Smooth muscle cell (in vitro differentiated cells): ENCODE results near the gene MAML1. TPM values are rescaled to one million over a fixed set of nuclear protein-coding genes. Genes with fewer than 3 reads are reported as not detected.

Experiments used
- DNase-seq: peaks from one replicate; lab custom pipeline; 2025; ENCODE audit not compliant: unreplicated experiment; lab: John Stamatoyannopoulos, UW
- H2AFZ ChIP-seq: fragments of 200-600 bp; sonication (generic); 2 replicates; pipeline ENCODE4 v1.6.0; 2016; ENCODE audit warnings: antibody characterized with exemption, low read depth, mild to moderate bottlenecking
- H3F3A ChIP-seq: fragments of 200-600 bp; sonication (generic); 2 replicates; pipeline ENCODE4 v1.6.0; 2017; ENCODE audit warnings: antibody characterized with exemption, low read depth
- H3K27ac ChIP-seq: fragments of 200-600 bp; sonication (generic); 2 replicates; pipeline ENCODE4 v1.5.1; 2016; ENCODE audit warnings: low read depth, mild to moderate bottlenecking
- H3K27me3 ChIP-seq: fragments of 200-600 bp; sonication (generic); 2 replicates; pipeline ENCODE4 v1.6.1; 2016; ENCODE audit warnings: low read depth, mild to moderate bottlenecking
- H3K36me3 ChIP-seq: fragments of 200-600 bp; sonication (generic); 2 replicates; pipeline ENCODE4 v1.5.1; 2016; ENCODE audit warnings: low read depth
- H3K4me1 ChIP-seq: fragments of 200-600 bp; sonication (generic); 2 replicates; pipeline ENCODE4 v1.5.1; 2016; ENCODE audit warnings: low read depth
- H3K4me2 ChIP-seq: fragments of 200-600 bp; sonication (generic); 2 replicates; pipeline ENCODE4 v1.6.0; 2016; ENCODE audit warnings: mild to moderate bottlenecking
- H3K4me3 ChIP-seq: fragments of 200-600 bp; sonication (generic); 2 replicates; pipeline ENCODE4 v1.5.1; 2016; ENCODE audit warnings: mild to moderate bottlenecking
- H3K79me2 ChIP-seq: fragments of 200-600 bp; sonication (generic); 2 replicates; pipeline ENCODE4 v1.6.0; 2016; ENCODE audit warnings: low read depth, mild to moderate bottlenecking
- H3K9ac ChIP-seq: fragments of 200-600 bp; sonication (generic); 2 replicates; pipeline ENCODE4 v1.6.0; 2016; ENCODE audit warnings: low read depth
- H3K9me3 ChIP-seq: fragments of 200-600 bp; sonication (generic); replicated peaks from 2 replicates; pipeline ENCODE4 v1.5.1; 2016; ENCODE audit warnings: low read depth
- H4K20me1 ChIP-seq: fragments of 200-600 bp; sonication (generic); 2 replicates; pipeline ENCODE4 v1.6.0; 2016; ENCODE audit warnings: low read depth
- CTCF ChIP-seq: fragments of 200-600 bp; sonication (generic); IDR thresholded peaks from 2 replicates; pipeline ENCODE4 v1.5.1; 2017; ENCODE audit warnings: borderline replicate concordance, mild to moderate bottlenecking, antibody characterized with exemption; ENCODE audit not compliant: insufficient read depth, poor library complexity, severe bottlenecking
- WGBS: methylation state at CpG from one replicate; pipeline ENCODE4 v1.1.7; 2016; ENCODE audit warnings: low lambda C conversion rate; 5-methylcytosine and 5-hydroxymethylcytosine counted together
- polyA plus RNA-seq: library from polyadenylated mRNA; unstranded; fragments of >200 nt; fragmentation: Nextera tagmentation; extraction: Ambion mirVana; gene quantifications from 2 replicates; pipeline ENCODE4 v1.2.1, GENCODE V29; 2016
- total RNA-seq: library from RNA; depleted of rRNA; stranded (reverse); fragments of >200 nt; gene quantifications from 2 replicates; pipeline ENCODE4 v1.2.3, GENCODE V29; 2014

The MAML1 gene
- total and polyA plus RNA-seq, 2 experiments from 2014 or later, result 9.9 to 11.5 TPM

DNA sequence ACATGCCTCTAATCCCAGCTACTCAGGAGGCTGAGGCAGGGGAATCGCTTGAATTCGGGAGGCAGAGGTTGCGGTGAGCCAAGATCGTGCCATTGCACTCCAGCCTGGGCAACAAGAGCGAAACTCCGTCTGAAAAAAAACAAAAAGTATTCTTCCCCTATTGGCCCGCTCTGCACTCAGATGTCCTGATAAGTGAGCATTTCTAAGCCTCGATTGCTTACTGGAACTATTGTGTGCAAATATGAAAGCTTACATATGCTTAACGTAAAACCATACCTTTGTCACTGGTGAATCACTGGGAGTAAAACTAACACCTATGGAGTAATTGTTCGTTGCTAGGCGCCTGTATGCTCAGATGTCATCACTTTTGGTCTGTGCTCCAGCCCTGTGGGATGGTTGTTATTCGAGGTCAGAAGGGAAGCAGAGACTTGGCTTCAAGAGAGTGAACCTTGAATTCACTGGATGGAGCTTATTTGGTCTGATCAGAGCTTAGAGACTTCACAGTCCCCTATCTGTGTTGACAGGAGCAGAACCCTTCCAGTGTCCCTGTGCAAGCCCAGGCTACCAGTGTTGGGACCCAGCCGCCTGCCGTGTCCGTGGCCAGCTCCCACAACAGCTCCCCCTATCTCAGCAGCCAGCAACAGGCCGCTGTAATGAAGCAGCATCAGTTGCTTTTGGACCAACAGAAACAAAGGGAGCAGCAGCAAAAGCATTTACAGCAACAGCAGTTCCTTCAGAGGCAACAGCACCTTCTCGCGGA, 35.9 kb downstream of the MAML1 start:
- H3K36me3 ChIP-seq, result peaks cover 9% of the 10 kb centered on the region
- no peak for TF ChIP-seq CTCF
- WGBS, result 90% methylated on average over 18 of the region's 18 CpGs

GRCh38 chr5:179769271-179769670, 36.6 kb downstream of the MAML1 start:
- H2AFZ ChIP-seq, result no peak overlapping the region

More for the DNA sequence above, 35.9 kb downstream of the MAML1 start:
- no peak for DNase-seq
- Histone ChIP-seq H3K4me3 (no peak overlapping the region), H3K9ac (no peak overlapping the region), H3K4me1 (peaks cover 14% of the 10 kb centered on the region), H3K79me2 (peaks cover 47% of the 10 kb centered on the region), H4K20me1 (peaks cover 68% of the 10 kb centered on the region), H3K9me3 (no peaks in the 10 kb centered on the region), H3K27me3 (no peaks in the 10 kb centered on the region), H3F3A (peaks cover 19% of the 10 kb centered on the region), H3K27ac (peak overlapping the region; percentile 28), H3K4me2 (no peak overlapping the region), H2AFZ (no peak overlapping the region)

GRCh38 chr5:179769796-179770195, 37.2 kb downstream of the MAML1 start:
- H3K9ac ChIP-seq, result no peak overlapping the region
- no peak for TF ChIP-seq CTCF
- no peak for DNase-seq
- peaks cover 57% of the 10 kb centered on the region for H4K20me1 ChIP-seq
- 97% methylated on average over 5 of the region's 5 CpGs for WGBS
- H3K4me3 ChIP-seq, result no peak overlapping the region
- H3K4me2 ChIP-seq, result no peak overlapping the region
- H3F3A ChIP-seq, result peaks cover 12% of the 10 kb centered on the region
- no peak overlapping the region for H3K27ac ChIP-seq
- no peaks in the 10 kb centered on the region for H3K27me3 ChIP-seq
- H3K4me1 ChIP-seq, result peaks cover 12% of the 10 kb centered on the region
- no peak overlapping the region for H2AFZ ChIP-seq
- H3K36me3 ChIP-seq, result peaks cover 11% of the 10 kb centered on the region
- H3K79me2 ChIP-seq, result peaks cover 41% of the 10 kb centered on the region
- no peaks in the 10 kb centered on the region for H3K9me3 ChIP-seq

More at GRCh38 chr5:179769271-179769670, 36.6 kb downstream of the MAML1 start:
- peaks cover 41% of the 10 kb centered on the region for H3K79me2 ChIP-seq
- peaks cover 61% of the 10 kb centered on the region for H4K20me1 ChIP-seq
- no peak overlapping the region for H3K9ac ChIP-seq
- H3K4me2 ChIP-seq, result no peak overlapping the region
- peaks cover 13% of the 10 kb centered on the region for H3F3A ChIP-seq
- no peak for TF ChIP-seq CTCF
- 92% methylated on average over 6 of the region's 6 CpGs for WGBS
- no peaks in the 10 kb centered on the region for H3K27me3 ChIP-seq
- H3K27ac ChIP-seq, result no peak overlapping the region
- H3K36me3 ChIP-seq, result peaks cover 9% of the 10 kb centered on the region
- H3K9me3 ChIP-seq, result no peaks in the 10 kb centered on the region
- no peak overlapping the region for H3K4me3 ChIP-seq
- DNase-seq, result no peak
- H3K4me1 ChIP-seq, result peaks cover 12% of the 10 kb centered on the region

GRCh38 chr5:179771311-179771895, 38.8 kb downstream of the MAML1 start:
- peaks cover 3% of the 10 kb centered on the region for H3K4me1 ChIP-seq
- H4K20me1 ChIP-seq, result peaks cover 41% of the 10 kb centered on the region
- H3K9me3 ChIP-seq, result no peaks in the 10 kb centered on the region
- no peak overlapping the region for H3K27ac ChIP-seq
- no peak overlapping the region for H2AFZ ChIP-seq
- H3K9ac ChIP-seq, result no peak overlapping the region
- H3F3A ChIP-seq, result peaks cover 4% of the 10 kb centered on the region
- H3K4me2 ChIP-seq, result no peak overlapping the region
- H3K36me3 ChIP-seq, result peaks cover 14% of the 10 kb centered on the region
- H3K4me3 ChIP-seq, result no peak overlapping the region
- DNase-seq, result no peak
- no peaks in the 10 kb centered on the region for H3K27me3 ChIP-seq
- no peak for TF ChIP-seq CTCF
- WGBS, result 78% methylated on average over 4 of the region's 4 CpGs
- peaks cover 45% of the 10 kb centered on the region for H3K79me2 ChIP-seq
